ENCODE data around the gene CCDC136. TPM values are rescaled to one million over a fixed set of nuclear protein-coding genes. Genes with fewer than 3 reads are reported as not detected.

The CCDC136 gene
- total and polyA plus RNA-seq, 10 donors: 0.77 to 9.8 (median 4.5) TPM

- Histone ChIP-seq H3K36me3 (peaks cover 0 to 26% (median 14%) of the 10 kb centered on the region in 6 donors), H3K27ac (no peak overlapping the region), H3K27me3 (replicated peaks in 1 of 7) (peaks cover 0 to 23% (median 19%) of the 10 kb centered on the region in 7 donors), H3K4me1 (peaks cover 14 to 63% (median 40%) of the 10 kb centered on the region in 6 donors), H3K9me3 (no peaks in the 10 kb centered on the region), H3K4me3 (no peak overlapping the region)
- DNase-seq: no peak
- TF ChIP-seq CTCF (IDR thresholded peaks at IDR 0.05 in 8 of 11, conservative IDR thresholded peaks at IDR 0.05 in 3 of 11): no peak
- TF ChIP-seq POLR2AphosphoS5 (IDR thresholded peaks at IDR 0.05): no peak
- no peak for TF ChIP-seq POLR2A (IDR thresholded peaks at IDR 0.05)
- intact Hi-C loops (cut with DNase I; ENCODE audit: low total_unique reads): no loop called here
- WGBS, 5 donors: 84 to 90% (median 85%) methylated on average over 11 of the region's 11 CpGs
Observed at GRCh38 chr7:128867842-128868623, 76.3 kb downstream of the CCDC136 start.

GRCh38 chr7:128868624-128869137, 76.9 kb downstream of the CCDC136 start:
- 40 to 59% (median 52%) methylated on average over 12 to 13 of the region's 13 CpGs for WGBS, 5 donors
- intact Hi-C loops (cut with DNase I; ENCODE audit: low total_unique reads): no loop called here

DNA sequence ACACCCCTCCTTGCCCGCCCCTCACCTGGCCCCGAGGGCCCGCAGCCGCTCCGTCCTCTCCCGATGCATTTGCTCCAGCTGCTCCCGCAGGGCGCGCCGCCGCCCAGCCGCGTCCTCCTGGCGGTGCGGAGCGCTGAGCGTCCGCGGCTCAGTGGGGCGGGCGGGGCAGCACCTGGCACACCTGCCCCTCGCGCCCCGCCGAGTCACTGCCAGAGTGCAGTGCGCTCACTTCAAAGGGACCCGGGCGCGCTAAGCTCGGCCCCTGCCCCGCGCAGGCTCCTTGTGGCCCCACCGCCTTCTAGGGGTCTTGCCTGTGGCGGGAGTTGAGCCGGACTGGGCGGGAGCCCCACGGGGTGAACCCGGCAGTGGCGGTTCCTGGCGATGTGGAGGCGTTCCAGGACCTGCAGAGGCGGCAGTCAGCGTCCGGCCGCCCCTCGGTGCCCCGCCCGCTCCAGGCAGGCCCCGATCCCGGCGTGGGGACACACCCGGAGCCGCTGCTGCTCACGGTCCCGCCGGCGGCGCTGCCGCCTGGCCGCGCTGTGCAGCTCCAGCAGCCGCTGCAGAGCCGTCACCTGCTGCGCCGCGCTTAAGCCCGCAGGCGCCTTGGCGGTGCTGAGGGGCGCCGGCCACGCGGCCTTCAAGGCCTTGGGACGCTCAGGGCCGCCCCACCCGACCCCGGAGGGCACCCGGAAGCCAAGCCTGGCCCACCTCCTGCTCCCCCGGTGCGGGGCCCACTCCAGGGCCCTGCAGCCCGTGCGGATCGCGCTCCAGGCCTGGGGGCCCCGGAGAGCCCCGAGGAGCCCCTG, 77.6 kb downstream of the CCDC136 start:
- no peak overlapping the region for H3K27ac ChIP-seq
- H3K9me3 ChIP-seq: no peaks in the 10 kb centered on the region
- intact Hi-C loops (cut with DNase I; ENCODE audit: low total_unique reads): no loop called here
- no peak for TF ChIP-seq POLR2A (IDR thresholded peaks at IDR 0.05)
- TF ChIP-seq CTCF (IDR thresholded peaks at IDR 0.05 in 8 of 11, conservative IDR thresholded peaks at IDR 0.05 in 3 of 11): peak in 3 of 11 experiments; percentile 17 to 24 (median 21)
- TF ChIP-seq POLR2AphosphoS5 (IDR thresholded peaks at IDR 0.05): peak in 2 of 3 donors; percentile 2 to 61
- peaks cover 7 to 51% (median 28%) of the 10 kb centered on the region in 6 donors for H3K4me1 ChIP-seq
- peak; percentile 86 for DNase-seq
- WGBS, 5 donors: 0 to 2% (median 1%) methylated on average over 16 to 86 of the region's 86 CpGs
- H3K36me3 ChIP-seq: peaks cover 0 to 26% (median 14%) of the 10 kb centered on the region in 6 donors
- H3K4me3 ChIP-seq: peak overlapping the region; percentile 33 to 80 (median 56)
- H3K27me3 ChIP-seq (replicated peaks in 1 of 7): peaks cover 0 to 25% (median 19%) of the 10 kb centered on the region in 7 donors

More at GRCh38 chr7:128868624-128869137, 76.9 kb downstream of the CCDC136 start:
- Histone ChIP-seq H3K4me3 (peak overlapping the region; percentile 33 to 80 (median 56)), H3K27me3 (replicated peaks in 1 of 7) (peaks cover 0 to 23% (median 19%) of the 10 kb centered on the region in 7 donors), H3K36me3 (peaks cover 0 to 26% (median 14%) of the 10 kb centered on the region in 6 donors), H3K4me1 (peaks cover 12 to 57% (median 34%) of the 10 kb centered on the region in 6 donors), H3K9me3 (no peaks in the 10 kb centered on the region), H3K27ac (no peak overlapping the region)
- TF ChIP-seq CTCF (IDR thresholded peaks at IDR 0.05 in 8 of 11, conservative IDR thresholded peaks at IDR 0.05 in 3 of 11) (no peak), POLR2AphosphoS5 (IDR thresholded peaks at IDR 0.05) (no peak), POLR2A (IDR thresholded peaks at IDR 0.05) (no peak)
- DNase-seq: no peak
